NCI-H1048 (cell line): ENCODE data around the gene PI16.
"Not testable (repeated sequence)": the region's sequence is repeated elsewhere in the genome, so short reads cannot be mapped to it uniquely, and the experiment has no call there.

Experiments
- DNase-seq: peaks from one replicate; lab custom pipeline; 2025; lab: John Stamatoyannopoulos, UW

The PI16 gene

DNA sequence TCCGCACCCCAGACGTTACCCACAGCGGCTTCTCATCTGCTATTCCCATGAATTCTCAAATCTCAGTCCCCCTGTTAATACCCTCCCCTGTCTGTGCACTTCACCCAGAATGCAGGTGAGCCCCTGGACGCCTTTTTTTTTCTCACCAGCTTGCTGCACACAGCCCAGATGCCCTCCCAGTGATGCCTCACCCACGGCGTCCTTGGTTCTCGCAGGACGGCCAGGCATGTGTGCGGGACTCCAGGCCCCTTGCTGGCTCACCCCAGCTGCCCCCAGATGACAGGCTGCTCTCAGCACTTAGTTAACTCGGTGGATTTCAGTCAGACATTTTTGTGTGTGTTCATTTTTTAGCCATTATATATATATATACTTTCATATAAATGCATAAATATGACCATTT, 25.4 kb upstream of the PI16 start:
- DNase-seq, result no peak

GRCh38 chr6:36929607-36930006, 24.9 kb upstream of the PI16 start:
- no peak for DNase-seq

DNA sequence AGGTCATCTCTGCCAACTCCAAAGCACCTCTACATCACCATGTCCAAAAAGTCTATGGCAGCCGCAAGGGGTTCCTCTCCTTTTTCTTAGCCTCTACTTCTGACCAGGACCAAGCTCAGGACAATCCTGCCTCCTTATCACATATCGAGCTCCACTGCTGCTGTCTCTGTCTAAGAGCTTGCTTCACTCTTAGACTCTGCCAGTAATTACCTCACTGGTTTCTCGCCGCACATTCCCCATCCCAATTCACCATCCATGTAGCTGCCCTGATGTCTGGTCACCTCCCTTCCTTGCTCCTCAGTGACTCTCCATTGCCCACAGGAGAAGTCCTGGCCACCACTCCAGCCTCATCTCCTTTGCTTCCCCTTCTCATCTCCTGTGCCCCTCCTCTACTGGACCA, 24.1 kb upstream of the PI16 start:
- no peak for DNase-seq

DNA sequence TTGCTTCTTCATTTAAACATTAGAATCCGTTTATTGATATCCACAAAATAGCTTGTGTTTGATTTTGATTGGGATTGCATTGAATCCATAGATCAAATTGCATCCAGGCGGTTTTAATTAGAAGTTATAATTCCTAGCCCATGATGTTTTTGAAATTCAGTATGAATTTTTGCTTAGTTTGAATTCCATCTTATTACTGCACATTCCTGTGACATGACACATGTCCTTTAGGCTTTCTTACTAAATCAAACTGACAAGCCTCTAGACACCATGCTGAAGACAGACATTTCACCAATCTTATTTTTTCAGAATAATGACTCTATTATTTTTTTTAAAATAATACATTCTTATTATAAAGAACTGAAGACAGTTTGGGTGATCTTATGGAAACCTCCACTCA, 21.4 kb upstream of the PI16 start:
- no peak for DNase-seq

DNA sequence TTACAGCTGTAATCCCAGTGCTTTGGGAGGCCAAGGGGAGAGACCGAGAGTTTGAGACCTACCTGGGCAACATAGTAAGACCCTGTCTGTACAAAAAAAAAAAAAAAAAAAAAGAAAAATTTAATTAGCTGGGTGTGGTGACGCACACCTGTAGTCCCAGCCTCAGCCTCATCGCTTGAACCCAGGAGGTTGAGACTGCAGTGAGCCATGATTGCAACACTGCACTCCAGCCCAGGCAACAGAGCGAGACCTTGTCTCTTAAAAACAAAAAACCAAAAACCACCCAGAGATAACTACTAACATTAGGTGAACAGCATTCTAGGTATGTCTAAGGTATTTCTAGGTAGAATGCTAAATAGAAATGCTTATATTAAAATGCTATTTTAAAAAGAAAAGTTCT, 21.0 kb upstream of the PI16 start:
- no peak for DNase-seq

- no peak for DNase-seq
Measured at GRCh38 chr6:36934901-36935300, 19.6 kb upstream of the PI16 start.

DNA sequence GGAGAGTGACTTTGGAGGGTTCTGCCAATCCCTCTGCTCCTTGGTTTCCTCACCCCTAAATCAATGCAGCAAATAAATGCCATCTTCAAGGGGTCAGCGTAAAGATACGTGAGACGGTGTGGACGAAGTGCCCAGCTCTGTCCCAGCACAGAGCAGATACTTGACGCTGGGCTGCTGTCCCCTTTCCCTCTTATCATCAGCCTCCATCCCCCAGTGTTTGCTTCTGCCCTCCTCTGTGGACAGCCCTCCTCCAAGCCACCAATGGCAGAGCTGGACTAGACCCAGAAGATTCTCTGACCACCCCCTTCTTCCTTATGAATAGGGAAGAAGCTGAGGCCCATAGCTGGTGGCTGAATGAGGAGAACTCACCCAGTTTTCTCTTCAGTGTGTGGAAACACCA, 17.7 kb upstream of the PI16 start:
- no peak for DNase-seq

DNA sequence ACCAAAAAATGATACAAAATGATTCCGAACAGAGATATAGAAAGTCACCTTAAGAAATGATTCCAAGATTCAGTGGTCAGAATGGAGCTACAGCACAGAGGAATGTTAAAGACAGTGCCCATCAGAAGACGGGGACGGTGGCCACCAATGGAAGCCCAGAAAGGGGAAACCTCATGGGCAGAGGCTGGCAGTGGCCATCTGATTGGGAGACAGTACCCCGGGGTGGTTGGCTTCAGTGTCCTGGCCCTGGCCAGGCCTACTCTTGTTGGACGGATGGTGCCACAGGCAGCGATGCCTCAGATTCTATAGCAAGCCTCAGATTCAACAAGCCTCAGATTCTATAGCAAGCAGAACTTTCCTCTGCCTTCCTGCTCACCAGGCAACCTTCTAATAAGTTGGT, 16.6 kb upstream of the PI16 start:
- DNase-seq, result no peak

DNA sequence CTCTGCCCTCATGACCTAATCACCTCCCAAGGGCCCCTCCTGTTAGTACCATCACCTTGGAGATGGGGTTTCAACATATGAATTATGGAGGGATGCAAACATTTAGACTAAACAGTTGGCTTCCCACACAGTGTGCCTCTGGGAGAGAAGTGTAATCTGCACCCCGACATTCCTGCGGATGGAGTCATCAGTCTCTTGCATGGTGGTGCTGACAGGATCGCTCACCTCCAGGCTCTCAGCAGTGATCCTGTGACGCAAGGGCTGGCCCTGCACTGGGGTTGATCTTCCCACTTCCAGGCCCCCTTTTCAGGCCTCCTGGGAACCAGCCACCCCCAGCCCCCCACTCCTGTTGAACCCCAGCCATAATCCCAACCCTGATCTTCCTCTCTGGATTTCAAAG, 16.0 kb upstream of the PI16 start:
- no peak for DNase-seq

GRCh38 chr6:36939005-36939404, 15.5 kb upstream of the PI16 start:
- DNase-seq, result not testable (repeated sequence)

DNA sequence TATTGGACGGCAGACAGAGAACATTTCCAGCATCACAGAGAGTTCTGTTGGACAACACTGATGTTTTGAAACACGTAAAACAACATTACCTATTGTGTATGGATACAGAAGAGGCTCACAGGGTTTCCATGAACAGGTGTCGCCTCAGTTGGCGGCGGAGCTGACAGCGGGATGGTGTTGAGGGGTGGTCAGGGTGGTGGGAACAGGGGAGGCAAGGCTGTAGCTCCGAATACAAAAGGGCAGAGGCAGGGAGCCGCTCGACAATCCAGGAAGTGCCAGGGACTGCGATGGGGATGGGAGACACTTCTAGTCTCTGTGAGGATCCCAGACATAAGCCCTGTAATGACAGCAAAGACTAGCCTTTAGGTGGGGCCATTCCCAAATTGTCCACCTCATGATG, 14.5 kb upstream of the PI16 start:
- no peak for DNase-seq

GRCh38 chr6:36941561-36941960, 13.0 kb upstream of the PI16 start:
- DNase-seq, result not testable (repeated sequence)

DNA sequence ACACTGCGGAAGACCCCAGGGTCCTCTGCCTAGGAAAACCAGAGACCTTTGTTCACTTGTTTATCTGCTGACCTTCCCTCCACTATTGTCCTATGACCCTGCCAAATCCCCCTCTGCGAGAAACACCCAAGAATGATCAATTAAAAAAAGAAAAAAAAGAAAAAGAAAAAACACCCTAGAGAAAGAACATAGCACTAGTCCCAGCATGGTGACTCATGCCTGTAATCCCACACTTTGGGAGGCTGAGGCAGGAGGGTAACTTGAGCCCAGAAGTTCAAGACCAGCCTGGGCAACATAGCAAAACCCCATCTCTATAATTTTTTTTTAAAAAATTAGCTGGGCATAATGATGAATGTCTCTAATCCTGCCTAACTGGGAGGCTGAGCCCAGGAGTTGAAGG, 12.2 kb upstream of the PI16 start:
- not testable (repeated sequence) for DNase-seq

- DNase-seq, result no peak
Measured at GRCh38 chr6:36944650-36945049, 9.9 kb upstream of the PI16 start.

DNA sequence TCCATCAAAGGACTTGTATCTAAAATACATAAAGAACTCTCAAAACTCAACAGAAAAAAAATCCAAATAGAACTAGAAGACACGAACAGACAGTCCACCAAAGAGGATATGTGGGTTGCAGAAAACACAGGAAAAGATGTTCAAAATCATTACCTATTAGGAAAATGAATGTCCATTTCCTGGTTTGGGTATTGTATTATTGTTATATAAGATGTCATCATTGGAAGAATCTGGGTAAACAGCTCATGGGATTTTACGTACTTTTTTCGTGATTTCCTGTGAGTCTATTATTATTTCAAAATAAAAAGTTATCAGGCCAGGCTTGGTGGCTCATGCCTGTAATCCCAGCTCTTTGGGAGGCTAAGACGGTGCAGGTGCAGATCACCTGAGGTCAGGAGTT, 9.2 kb upstream of the PI16 start:
- DNase-seq, result no peak

DNA sequence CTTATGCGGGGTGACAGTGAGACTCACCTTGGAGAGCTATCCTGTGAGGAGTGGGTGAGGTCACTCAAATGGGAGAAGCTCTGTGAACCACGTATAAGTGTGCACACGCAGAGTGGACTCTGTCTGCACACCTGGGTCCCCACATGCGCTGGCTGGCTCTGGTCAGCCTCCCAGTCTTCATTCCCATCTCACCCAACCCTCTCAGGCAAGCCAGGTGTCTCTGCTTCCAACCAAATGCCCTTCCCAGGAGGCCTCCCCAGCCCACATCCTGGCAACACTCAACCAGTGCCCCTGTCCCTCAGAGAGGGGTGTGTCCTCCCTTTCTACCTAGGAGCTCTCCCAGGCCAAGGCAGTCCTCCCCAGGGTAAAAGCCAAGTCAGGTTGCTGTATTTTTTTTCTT, 8.0 kb upstream of the PI16 start:
- no peak for DNase-seq

DNA sequence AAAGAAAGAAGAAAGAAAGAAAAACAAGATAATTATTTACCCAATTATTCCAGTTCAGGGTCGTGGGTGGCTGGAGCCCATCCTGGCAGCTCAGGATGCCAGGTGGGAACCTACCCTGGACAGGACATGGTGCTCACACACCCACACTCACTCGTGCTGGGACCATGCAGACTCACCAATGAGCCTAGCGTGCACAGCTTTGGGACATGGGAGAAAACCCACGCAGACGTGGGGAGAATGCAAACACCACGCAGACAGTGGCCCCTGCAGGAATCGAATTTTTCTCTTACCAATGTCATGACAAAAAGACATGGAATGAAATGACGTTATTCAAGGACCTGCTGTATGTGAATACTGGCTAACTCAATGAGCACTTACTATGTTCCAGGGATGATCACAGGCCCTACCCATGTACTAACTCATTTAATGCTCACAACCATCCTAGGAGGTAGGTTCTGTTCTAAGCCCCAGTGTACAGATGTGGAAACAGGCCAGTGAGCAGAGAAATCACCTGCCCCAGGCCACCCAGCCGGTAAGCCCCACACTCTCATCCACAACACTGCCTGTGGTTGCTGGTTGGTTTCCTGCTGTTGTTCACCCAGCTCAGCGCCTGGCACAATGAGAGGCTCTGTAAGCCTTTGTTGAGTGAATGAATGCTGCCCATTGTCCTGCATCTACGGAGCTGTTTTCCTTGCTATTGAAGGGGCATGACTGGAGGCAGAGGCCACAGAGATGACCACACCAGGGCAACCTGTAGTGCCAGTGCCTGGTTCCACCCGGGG, 6.8 kb upstream of the PI16 start:
- DNase-seq, result no peak

- not testable (repeated sequence) for DNase-seq
Measured at GRCh38 chr6:36949076-36949475, 5.5 kb upstream of the PI16 start.

DNA sequence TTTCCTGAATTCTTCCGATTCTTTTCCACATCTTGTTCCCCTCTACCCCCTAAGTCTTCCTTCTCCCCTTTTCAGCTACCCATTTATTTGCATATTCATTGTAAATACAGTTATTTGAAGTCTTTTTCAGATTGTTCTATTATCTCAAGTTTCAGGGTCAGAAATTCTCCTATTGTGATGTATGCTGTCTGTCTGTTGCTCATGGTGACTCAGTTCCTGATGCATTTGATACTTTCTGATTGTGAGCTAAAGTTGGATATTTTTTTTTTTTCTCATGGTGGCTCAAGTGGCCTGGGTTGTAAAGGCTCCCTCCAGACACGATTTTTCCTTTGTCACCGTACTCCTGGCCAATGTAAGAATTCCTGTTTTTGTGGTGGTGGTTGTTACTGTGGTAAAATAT, 4.9 kb upstream of the PI16 start:
- DNase-seq, result no peak

GRCh38 chr6:36953931-36954261, 642 bp upstream of the PI16 start:
- DNase-seq, result no peak

DNA sequence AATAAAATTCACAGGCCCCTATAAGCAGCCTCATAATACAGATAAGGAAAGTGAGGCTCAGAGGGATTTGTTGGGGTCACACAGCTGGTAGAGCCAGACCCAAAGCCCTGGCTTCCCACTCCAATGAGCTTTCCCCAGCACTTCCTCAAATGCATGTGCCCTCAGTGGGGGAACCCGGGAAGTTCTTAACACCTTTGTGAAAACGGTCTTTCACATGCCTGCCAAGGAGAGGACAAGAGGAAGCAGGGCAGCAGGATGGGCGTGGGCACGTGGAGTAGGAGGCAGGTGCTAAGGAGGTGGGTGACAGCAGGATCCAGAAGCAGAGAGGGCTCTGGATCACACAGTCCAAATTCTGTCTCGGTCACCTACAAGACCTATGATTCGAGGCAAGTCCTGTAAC, 598 bp downstream of the PI16 start:
- no peak for DNase-seq

DNA sequence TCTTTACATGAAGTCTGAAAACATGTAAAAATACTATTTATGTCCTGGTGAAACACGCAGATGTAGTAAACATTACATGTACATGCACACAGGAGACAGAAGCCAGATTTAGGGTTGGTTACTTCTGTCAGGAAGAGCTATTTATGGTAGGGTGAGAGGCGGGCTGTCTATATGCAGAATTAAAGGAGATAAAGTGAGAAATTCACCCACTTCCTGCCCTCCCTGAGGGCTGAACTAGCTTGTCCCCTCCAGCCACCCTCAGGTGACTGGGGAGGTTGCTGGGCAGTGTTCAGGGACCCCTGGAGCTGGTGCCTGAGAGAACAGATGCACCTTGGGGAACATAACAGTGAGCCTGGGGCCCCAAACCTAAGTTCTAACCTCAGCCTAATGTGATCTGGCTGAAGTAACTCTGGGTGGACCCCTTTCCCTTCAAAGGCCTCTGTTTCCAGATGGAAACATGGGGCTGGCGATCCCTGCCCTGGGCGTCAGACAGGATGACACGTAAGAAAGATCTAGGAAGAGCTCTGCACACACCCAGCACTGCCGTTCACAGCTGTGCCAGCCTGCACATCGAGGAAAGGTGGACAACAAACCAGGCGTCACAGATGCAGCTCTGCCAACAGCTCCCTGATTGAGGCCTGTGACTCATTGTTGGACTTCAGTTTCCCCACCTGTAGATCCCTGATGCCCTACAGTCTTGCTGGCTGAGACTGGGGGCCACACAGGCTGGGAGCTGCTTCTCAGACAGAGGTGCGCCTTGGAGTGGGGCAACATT, 1.3 kb downstream of the PI16 start:
- DNase-seq, result no peak

- DNase-seq, result no peak
Measured at GRCh38 chr6:36956446-36956820, 1.9 kb downstream of the PI16 start.

DNA sequence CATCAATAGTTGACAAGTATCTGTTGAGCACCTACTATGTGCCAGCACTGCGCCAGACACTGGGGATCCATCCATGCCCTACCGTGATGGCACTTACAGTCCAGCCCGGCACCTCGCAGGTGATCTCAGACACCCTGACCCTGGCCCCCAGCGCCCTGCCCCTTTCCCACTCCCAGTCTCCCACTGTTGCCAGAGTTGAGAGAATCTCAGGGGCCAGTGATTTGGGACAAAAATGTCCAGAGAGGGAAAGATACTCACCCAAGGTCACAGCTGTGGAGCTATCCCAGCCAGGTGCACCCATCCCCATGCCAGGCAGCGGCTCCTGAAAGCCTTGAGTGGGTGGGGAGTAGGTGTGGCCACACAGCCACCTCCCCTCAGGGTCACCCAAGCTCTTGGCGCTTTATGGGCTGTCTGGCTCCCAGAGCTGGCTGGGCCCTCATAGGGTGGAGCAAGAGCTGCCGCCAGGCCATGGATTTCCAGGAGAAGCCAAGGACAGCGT, 3.3 kb downstream of the PI16 start:
- no peak for DNase-seq
